ENCODE results near the gene TMEFF2. TPM values are rescaled to one million over a fixed set of nuclear protein-coding genes. Genes with fewer than 3 reads are reported as not detected.

TMEFF2 gene
- total and polyA plus RNA-seq, 2 experiments from 2014 or later: 0.13 TPM; not detected in 1

GRCh38 chr2:192010073-192010472 is 184.7 kb downstream of the TMEFF2 start:
- Histone ChIP-seq H3K27ac (no peak overlapping the region), H3K4me3 (no peak overlapping the region), H3K27me3 (replicated peaks; ENCODE audit: insufficient read depth) (no peaks in the 10 kb centered on the region), H4K20me1 (ENCODE audit: insufficient read depth) (no peaks in the 10 kb centered on the region), H3K36me3 (ENCODE audit: low read depth) (no peaks in the 10 kb centered on the region), H3K4me2 (ENCODE audit: unreplicated experiment) (no peak overlapping the region), H3K9me3 (ENCODE audit: low read depth) (no peaks in the 10 kb centered on the region), H3F3A (ENCODE audit: insufficient read depth) (no peaks in the 10 kb centered on the region), H3K4me1 (ENCODE audit: insufficient read depth) (no peaks in the 10 kb centered on the region), H3K9me2 (ENCODE audit: insufficient read depth) (no peaks in the 10 kb centered on the region), H2AFZ (no peak overlapping the region), H3K9ac (no peak overlapping the region), H3K79me2 (ENCODE audit: insufficient read depth) (no peaks in the 10 kb centered on the region)
- TF ChIP-seq EZH2phosphoT487 (IDR thresholded peaks at IDR 0.05; ENCODE audit: insufficient read depth, low read depth) (no peak), EZH2 (IDR thresholded peaks at IDR 0.05; ENCODE audit: insufficient read depth, poor library complexity, severe bottlenecking) (no peak)
- 65 to 69% methylated on average over 5 of the region's 5 CpGs for WGBS, 2 experiments (ENCODE audit: low coverage in 1 of 2, low lambda C conversion rate in 2 of 2, missing lambda C conversion rate in 2 of 2)
- in situ Hi-C loops (cut with MboI): no loop called here
- no peak for DNase-seq

GRCh38 chr2:192007581-192008228 is 187.0 kb downstream of the TMEFF2 start:
- peak; percentile 24 for DNase-seq
- H3K9me3 ChIP-seq (ENCODE audit: low read depth): no peaks in the 10 kb centered on the region
- no peak overlapping the region for H2AFZ ChIP-seq
- in situ Hi-C loops (cut with MboI): no loop called here
- 80 to 86% methylated on average over 5 of the region's 5 CpGs for WGBS, 2 experiments (ENCODE audit: low coverage in 1 of 2, low lambda C conversion rate in 2 of 2, missing lambda C conversion rate in 2 of 2)
- TF ChIP-seq EZH2phosphoT487 (IDR thresholded peaks at IDR 0.05; ENCODE audit: insufficient read depth, low read depth) (no peak), EZH2 (IDR thresholded peaks at IDR 0.05; ENCODE audit: insufficient read depth, poor library complexity, severe bottlenecking) (no peak)
- H4K20me1 ChIP-seq (ENCODE audit: insufficient read depth): no peaks in the 10 kb centered on the region
- H3K4me2 ChIP-seq (ENCODE audit: unreplicated experiment): no peak overlapping the region
- no peak overlapping the region for H3K27ac ChIP-seq
- no peaks in the 10 kb centered on the region for H3K9me2 ChIP-seq (ENCODE audit: insufficient read depth)
- no peaks in the 10 kb centered on the region for H3K79me2 ChIP-seq (ENCODE audit: insufficient read depth)
- H3K4me1 ChIP-seq (ENCODE audit: insufficient read depth): peaks cover 8% of the 10 kb centered on the region; the same call in 1 of the 2 replicates
- no peak overlapping the region for H3K9ac ChIP-seq
- no peaks in the 10 kb centered on the region for H3F3A ChIP-seq (ENCODE audit: insufficient read depth)
- no peaks in the 10 kb centered on the region for H3K27me3 ChIP-seq (replicated peaks; ENCODE audit: insufficient read depth)
- H3K4me3 ChIP-seq: no peak overlapping the region
- H3K36me3 ChIP-seq (ENCODE audit: low read depth): no peaks in the 10 kb centered on the region

GRCh38 chr2:192005211-192005610 is 189.5 kb downstream of the TMEFF2 start:
- in situ Hi-C loops (cut with MboI): no loop called here
- no peaks in the 10 kb centered on the region for H3K9me2 ChIP-seq (ENCODE audit: insufficient read depth)
- H3K9me3 ChIP-seq (ENCODE audit: low read depth): no peaks in the 10 kb centered on the region
- no peaks in the 10 kb centered on the region for H3K27me3 ChIP-seq (replicated peaks; ENCODE audit: insufficient read depth)
- H3K27ac ChIP-seq: no peak overlapping the region
- 87 to 90% methylated on average over 3 of the region's 3 CpGs for WGBS, 2 experiments (ENCODE audit: low coverage in 1 of 2, low lambda C conversion rate in 2 of 2, missing lambda C conversion rate in 2 of 2)
- no peaks in the 10 kb centered on the region for H3F3A ChIP-seq (ENCODE audit: insufficient read depth)
- no peak for DNase-seq
- H3K36me3 ChIP-seq (ENCODE audit: low read depth): no peaks in the 10 kb centered on the region
- no peak overlapping the region for H3K9ac ChIP-seq
- H3K79me2 ChIP-seq (ENCODE audit: insufficient read depth): no peaks in the 10 kb centered on the region
- no peak overlapping the region for H3K4me2 ChIP-seq (ENCODE audit: unreplicated experiment)
- H2AFZ ChIP-seq: no peak overlapping the region; the same call in 1 of the 2 replicates
- no peak overlapping the region for H3K4me3 ChIP-seq
- no peak for TF ChIP-seq EZH2 (IDR thresholded peaks at IDR 0.05; ENCODE audit: insufficient read depth, poor library complexity, severe bottlenecking)
- no peak for TF ChIP-seq EZH2phosphoT487 (IDR thresholded peaks at IDR 0.05; ENCODE audit: insufficient read depth, low read depth)
- no peaks in the 10 kb centered on the region for H4K20me1 ChIP-seq (ENCODE audit: insufficient read depth)
- H3K4me1 ChIP-seq (ENCODE audit: insufficient read depth): peaks cover 8% of the 10 kb centered on the region; the same call in 1 of the 2 replicates

GRCh38 chr2:192004188-192004963 is 190.4 kb downstream of the TMEFF2 start:
- DNase-seq: peak; percentile 14
- Histone ChIP-seq H4K20me1 (ENCODE audit: insufficient read depth) (no peaks in the 10 kb centered on the region), H3K9me2 (ENCODE audit: insufficient read depth) (no peaks in the 10 kb centered on the region), H3K4me3 (0 out of 2 replicates have a peak overlapping the region, but pooled peaks have one; percentile 15), H3K79me2 (ENCODE audit: insufficient read depth) (no peaks in the 10 kb centered on the region), H3K9me3 (ENCODE audit: low read depth) (no peaks in the 10 kb centered on the region), H3K36me3 (ENCODE audit: low read depth) (no peaks in the 10 kb centered on the region), H3K4me1 (ENCODE audit: insufficient read depth) (peaks cover 8% of the 10 kb centered on the region; the same call in 1 of the 2 replicates), H3K27me3 (replicated peaks; ENCODE audit: insufficient read depth) (no peaks in the 10 kb centered on the region), H3K27ac (no peak overlapping the region), H2AFZ (peak overlapping the region; percentile 14; the same call in 1 of the 2 replicates), H3K4me2 (ENCODE audit: unreplicated experiment) (no peak overlapping the region), H3K9ac (no peak overlapping the region), H3F3A (ENCODE audit: insufficient read depth) (no peaks in the 10 kb centered on the region)
- WGBS, 2 experiments (ENCODE audit: low coverage in 1 of 2, low lambda C conversion rate in 2 of 2, missing lambda C conversion rate in 2 of 2): 16 to 22% methylated on average over 5 of the region's 5 CpGs
- in situ Hi-C loops (cut with MboI): no loop called here
- TF ChIP-seq EZH2 (IDR thresholded peaks at IDR 0.05; ENCODE audit: insufficient read depth, poor library complexity, severe bottlenecking): no peak
- TF ChIP-seq EZH2phosphoT487 (IDR thresholded peaks at IDR 0.05; ENCODE audit: insufficient read depth, low read depth): no peak

All from GM23248 (cell line).